IPS DF 19.7 (cell line): Measurements from ENCODE around the gene GTF2H1.
"Not testable (repeated sequence)": the region's sequence is repeated elsewhere in the genome, so short reads cannot be mapped to it uniquely, and the experiment has no call there.

Experiments used
- DNase-seq: peaks from one replicate; pipeline ENCODE4 v3.0.0-alpha.2; 2013; ENCODE audit warnings: low read depth, low spot score

The GTF2H1 gene

DNA sequence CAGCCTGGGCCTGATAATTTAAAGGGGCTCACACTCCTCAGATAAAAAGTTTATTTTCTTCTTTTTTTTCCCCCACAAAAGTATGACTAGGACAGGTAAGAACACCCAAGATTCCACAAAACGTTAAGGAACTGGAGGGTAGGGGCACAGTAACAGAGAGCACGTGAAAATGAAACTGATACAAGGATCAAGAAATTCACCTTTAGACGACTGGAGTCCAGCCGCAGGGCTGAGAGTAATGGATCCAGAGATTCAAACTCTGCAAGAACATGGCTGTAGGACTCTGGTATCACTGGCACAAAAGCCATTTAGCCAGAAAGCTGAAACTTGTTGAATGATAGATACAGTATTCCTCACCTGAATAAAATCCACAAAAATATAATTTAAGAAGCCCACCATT, 4.8 kb upstream of the GTF2H1 start:
- DNase-seq, result no peak

DNA sequence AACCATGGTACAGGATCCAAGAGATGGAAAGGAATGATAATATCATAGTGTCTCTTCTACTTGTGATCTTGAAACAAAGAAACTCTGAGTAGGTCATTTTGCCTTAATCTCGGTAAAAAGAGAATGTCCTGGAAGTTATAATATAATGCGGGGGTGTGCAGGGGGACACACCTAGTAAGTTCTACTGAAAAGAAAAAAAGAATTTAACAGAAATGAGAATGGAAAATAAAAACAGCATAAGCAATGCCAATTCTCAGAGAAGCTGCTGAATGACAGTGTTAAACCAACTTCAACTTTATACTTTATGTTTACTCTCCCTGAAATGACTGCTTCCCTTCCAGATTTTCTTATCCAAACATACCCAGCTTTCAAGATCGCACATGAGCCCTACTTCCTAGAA, 2.5 kb upstream of the GTF2H1 start:
- no peak for DNase-seq

- DNase-seq, result no peak
Observed at GRCh38 chr11:18320617-18321016, 1.8 kb upstream of the GTF2H1 start.

GRCh38 chr11:18321578-18321968, 794 bp upstream of the GTF2H1 start:
- no peak for DNase-seq

- no peak for DNase-seq
Observed at GRCh38 chr11:18322818-18323570, 627 bp downstream of the GTF2H1 start.

GRCh38 chr11:18323881-18324280, 1.5 kb downstream of the GTF2H1 start:
- not testable (repeated sequence) for DNase-seq

- no peak for DNase-seq
Observed at GRCh38 chr11:18324381-18324780, 2.0 kb downstream of the GTF2H1 start.

DNA sequence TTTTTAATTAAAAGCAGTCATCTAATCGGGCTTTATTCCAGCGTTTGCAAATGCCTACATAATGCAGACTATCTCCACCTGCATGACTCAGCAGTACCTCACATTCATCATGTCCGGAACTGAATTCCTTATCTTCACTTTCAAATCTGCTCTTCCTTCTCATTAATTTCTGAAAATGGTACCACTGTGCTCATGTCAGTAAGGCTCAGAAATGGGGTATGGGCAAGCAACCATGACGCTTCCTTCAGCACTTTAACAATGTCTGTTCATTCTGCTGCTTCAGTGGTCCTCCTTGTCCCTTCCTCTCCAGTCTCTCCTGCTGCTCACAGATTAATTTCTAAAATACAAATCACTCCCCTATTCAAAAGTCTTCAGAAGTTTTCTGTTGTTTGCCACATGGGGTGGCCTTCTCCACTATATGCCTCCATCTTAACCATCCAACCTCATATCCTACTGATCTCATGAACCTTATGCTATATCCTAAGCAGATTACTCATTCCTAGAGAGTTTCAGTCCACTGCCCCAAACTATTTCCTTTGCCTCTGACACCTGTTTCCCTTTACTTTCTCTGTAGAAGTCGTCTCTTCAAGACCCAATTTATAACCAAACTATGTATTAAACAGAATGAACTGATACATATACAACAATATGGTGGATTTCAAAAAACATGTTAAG, 7.0 kb downstream of the GTF2H1 start:
- DNase-seq, result no peak

DNA sequence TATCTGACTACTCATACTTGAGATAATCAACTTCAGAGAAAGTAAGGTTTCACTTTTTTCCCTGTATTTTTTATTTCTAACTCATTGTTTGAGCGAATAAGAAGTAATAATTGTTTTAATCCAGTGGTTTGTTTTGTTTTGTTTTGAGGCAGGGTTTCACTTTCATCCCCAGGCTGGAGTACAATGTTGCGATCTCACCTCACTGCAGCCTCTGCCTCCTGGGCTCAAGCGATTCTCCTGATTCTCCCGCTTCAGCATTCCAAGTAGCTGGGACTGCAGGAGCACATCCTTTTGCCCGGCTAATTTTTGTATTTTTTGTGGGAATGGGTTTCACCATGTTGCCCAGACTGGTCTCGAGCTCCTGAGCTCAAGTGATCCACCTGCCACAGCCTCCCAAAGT, 8.6 kb downstream of the GTF2H1 start:
- DNase-seq, result no peak

DNA sequence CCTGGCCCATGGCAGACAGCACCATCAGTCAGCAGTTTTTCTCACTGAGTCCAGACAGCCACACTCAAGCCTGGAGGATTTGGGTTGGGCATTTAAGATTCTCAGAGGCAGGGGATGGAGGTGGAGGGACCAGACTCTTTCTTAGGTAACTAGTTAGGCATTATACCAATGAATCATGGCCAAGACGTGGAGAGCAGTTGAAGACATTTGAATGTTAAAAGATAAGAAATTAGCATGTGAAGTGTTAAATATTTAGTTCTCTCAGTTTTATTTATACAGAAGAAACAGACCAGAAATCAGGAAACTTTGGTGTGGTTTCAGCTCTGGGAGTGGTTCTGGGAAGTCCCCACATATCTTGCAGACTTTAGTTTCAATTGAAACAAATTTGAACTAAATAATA, 9.9 kb downstream of the GTF2H1 start:
- no peak for DNase-seq

- no peak for DNase-seq
Observed at GRCh38 chr11:18332891-18333290, 10.5 kb downstream of the GTF2H1 start.

DNA sequence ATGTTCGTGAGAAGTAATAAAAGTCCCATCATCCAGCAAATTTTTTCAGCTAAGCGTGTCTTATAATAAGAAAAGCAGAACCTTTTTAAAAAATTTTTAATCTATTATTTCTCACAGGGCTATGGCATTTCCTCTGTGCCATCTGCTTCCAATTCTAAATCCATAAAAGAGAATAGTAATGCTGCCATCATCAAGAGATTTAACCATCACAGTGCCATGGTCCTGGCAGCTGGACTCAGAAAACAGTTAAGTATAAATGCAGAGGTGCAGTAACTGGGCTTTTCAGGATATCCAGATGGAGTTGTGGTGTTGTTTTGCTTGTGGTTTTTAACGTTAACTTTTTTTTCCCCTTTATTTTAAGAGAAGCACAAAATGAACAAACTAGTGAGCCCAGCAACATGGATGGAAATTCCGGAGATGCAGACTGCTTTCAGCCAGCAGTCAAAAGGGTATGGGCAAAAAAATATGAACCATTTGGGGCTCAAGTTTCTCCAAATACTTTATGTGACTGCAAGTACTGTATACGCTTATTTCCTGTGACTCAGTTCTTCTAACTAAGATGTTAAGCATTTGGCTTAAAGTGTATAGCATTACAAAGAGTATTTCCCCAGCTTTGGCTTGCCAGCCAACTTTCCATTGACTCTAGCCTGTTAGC, 25.2 kb downstream of the GTF2H1 start:
- no peak for DNase-seq

DNA sequence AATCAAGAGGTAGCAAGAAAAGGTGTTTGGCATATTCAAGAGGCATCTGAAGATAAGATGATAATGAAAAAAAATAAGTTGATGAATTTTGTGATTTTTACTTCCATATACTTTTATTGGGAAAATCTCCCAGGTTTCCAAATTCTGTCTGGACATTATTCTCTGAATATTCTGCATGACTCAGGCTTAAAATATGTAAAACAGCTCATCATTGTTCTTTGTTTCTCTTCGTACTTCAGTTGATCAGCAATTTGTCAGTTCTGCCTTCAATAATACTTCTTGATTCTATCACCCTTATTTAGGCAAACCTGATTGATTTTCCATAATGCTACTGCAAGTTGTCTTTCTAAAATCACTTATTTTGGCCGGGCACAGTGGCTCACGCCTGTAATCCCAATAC, 30.2 kb downstream of the GTF2H1 start:
- no peak for DNase-seq

DNA sequence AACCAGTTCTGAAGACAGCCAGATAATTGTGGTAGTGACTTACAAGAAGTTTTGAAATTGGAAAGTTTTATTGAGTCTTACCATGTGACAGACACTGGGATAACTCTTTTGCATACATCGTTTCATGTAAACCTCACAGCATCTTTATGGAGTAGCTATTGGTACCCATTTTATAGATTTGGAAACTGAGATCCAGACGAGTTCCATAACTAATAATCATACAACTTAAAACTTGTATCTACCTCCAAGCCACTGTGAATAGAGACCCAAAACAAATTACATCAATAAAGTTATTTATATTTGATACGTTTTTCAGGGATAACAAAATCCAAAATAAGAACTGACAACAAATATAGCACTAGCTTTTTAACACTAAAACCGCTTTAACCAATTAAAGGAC, 36.3 kb downstream of the GTF2H1 start:
- no peak for DNase-seq

DNA sequence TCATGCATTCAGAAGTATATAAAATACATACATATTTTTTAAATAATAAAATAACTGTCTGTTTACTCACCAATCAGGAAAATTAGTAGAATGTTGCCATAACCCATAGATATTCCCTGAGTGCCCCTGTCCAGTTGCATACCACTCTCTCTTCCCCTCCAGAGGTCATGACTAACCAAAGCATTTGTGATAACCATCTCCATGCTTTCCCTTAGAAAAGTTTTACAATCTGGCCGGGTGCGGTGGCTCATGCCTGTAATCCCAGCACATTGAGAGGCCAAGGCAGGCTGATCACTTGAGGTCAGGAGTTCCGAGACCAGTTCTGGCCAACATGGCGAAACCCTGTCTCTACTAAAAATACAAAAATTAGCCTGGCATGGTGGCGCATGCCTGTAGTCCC, 38.8 kb downstream of the GTF2H1 start:
- no peak for DNase-seq

- no peak for DNase-seq
Observed at GRCh38 chr11:18364495-18365073, 42.2 kb downstream of the GTF2H1 start.

- DNase-seq, result no peak
Observed at GRCh38 chr11:18365741-18366140, 43.4 kb downstream of the GTF2H1 start.

DNA sequence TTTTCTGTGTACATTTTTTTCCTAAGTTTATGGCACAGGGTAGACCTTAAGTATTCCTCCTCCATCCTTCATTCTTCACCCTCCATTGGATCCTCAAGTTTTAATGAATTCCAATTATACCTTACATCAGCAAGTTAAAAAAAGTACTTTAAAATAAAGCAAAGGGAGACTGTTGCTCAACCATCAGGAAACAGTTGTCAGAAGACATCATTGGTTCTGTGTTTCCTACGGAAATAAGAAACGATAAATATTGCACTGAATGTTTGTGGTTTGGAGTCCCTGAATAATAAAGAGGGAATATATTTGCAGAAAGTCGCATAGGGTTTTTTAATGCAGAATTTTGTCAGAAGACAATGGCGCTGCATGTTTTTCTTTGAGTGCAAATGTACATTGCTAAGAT, 43.9 kb downstream of the GTF2H1 start:
- DNase-seq, result no peak

GRCh38 chr11:18367431-18367830, 45.1 kb downstream of the GTF2H1 start:
- DNase-seq, result no peak

DNA sequence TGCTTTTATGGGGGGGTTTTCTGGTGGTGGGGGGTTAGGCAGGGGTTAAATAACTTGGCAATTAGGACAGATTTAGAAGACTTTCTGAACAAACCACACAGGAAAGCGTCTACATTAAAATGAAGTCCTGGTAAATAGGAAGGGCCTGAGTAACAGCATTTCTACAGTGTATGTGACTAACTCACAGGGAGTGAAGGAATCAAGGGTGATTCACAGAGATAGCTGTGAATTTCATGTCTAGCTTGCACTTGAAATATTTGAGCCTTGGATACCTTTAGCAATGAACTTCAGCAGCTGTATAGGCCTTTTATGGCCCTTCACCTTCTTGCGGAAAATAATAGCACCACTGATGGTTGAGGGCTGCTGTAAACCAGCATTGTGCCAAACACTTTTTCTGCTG, 45.9 kb downstream of the GTF2H1 start:
- DNase-seq, result no peak

DNA sequence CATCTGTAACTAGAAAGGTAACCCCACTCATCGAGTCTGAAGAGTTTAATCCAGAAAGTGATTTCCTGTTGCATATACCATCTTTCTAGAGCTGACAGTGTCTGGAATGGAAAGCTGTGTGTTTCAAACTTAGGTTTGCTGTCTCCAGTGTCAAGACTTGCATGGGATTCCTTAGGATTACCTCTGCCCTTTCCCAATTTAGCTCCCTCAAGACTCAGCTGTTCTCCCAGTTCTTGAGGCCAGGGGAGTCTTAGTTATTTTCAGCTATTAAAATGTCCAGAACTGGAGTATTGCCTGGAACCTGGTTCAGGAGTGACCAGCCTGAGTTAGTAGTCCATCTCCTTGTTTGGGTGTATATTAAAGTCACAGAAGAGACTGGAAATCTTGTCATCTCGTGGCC, 47.0 kb downstream of the GTF2H1 start:
- no peak for DNase-seq

DNA sequence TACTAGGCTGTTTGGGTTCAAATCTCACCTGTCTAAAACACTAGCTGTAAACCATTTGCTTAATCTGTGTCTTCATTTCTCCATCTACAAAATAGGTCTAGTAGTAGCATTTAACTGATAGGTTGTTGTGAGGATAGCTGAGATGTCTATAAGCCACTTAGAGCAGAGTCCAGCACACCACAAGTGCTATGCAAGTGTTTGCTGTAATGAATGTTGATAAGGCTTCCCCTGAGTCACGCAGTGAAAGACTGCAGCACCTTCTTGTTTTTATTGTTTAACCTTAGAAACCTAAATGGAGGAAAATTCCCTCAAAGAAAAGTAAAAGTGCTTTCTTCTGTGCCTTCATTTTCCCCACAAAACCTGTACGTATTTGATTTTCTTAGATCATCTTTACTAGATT, 48.9 kb downstream of the GTF2H1 start:
- no peak for DNase-seq

DNA sequence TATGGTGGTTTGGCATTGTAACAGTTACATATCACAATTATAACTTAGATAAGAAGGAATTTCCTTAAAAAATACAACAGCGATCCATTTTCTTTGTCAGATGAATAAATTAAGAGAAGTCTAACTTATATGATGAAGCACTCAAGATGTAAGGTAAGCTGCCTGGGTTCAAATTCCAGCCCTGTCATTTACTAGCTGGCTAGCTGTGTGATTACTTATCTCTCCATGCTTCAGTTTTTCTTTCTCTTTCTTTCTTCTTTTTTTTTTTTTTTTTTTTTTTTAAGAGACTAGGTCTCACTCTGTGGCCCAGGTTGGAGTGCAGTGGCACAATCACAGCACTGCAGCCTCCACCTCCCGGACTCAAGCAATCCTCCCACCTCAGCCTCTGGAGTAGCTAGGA, 49.8 kb downstream of the GTF2H1 start:
- no peak for DNase-seq
